NCI-H2227 (cell line): ENCODE results near the gene TNFRSF1A.

Experiments used
- DNase-seq: peaks from one replicate; lab custom pipeline; 2025; ENCODE audit not compliant: unreplicated experiment; lab: John Stamatoyannopoulos, UW

Gene TNFRSF1A

GRCh38 chr12:6324936-6325750 lies 16.7 kb downstream of the TNFRSF1A start:
- DNase-seq: no peak

GRCh38 chr12:6323995-6324711 lies 17.7 kb downstream of the TNFRSF1A start:
- DNase-seq: no peak

GRCh38 chr12:6323340-6323994 lies 18.4 kb downstream of the TNFRSF1A start:
- DNase-seq: peak; percentile 46

- DNase-seq: no peak
Measured at GRCh38 chr12:6322969-6323339, 18.9 kb downstream of the TNFRSF1A start.

GRCh38 chr12:6322352-6322751 lies 19.5 kb downstream of the TNFRSF1A start:
- no peak for DNase-seq

- no peak for DNase-seq
Measured at GRCh38 chr12:6321905-6322304, 20.0 kb downstream of the TNFRSF1A start.

- no peak for DNase-seq
Measured at GRCh38 chr12:6319446-6319845, 22.4 kb downstream of the TNFRSF1A start.

- no peak for DNase-seq
Measured at GRCh38 chr12:6318440-6318879, 23.4 kb downstream of the TNFRSF1A start.

GRCh38 chr12:6317693-6318439 lies 24.0 kb downstream of the TNFRSF1A start:
- no peak for DNase-seq

- DNase-seq: no peak
Measured at GRCh38 chr12:6316921-6317692, 24.8 kb downstream of the TNFRSF1A start.

GRCh38 chr12:6315704-6316597 lies 25.9 kb downstream of the TNFRSF1A start:
- no peak for DNase-seq

- DNase-seq: no peak
Measured at GRCh38 chr12:6315184-6315583, 26.7 kb downstream of the TNFRSF1A start.

GRCh38 chr12:6314776-6315175 lies 27.1 kb downstream of the TNFRSF1A start:
- no peak for DNase-seq

GRCh38 chr12:6313326-6313940 lies 28.4 kb downstream of the TNFRSF1A start:
- no peak for DNase-seq

- no peak for DNase-seq
Measured at GRCh38 chr12:6312529-6313325, 29.1 kb downstream of the TNFRSF1A start.

- DNase-seq: no peak
Measured at GRCh38 chr12:6311822-6312528, 29.9 kb downstream of the TNFRSF1A start.

- no peak for DNase-seq
Measured at GRCh38 chr12:6310771-6311610, 30.9 kb downstream of the TNFRSF1A start.
